GM19193 (cell line): ENCODE measurements around the gene CEACAM7.

ENCODE experiments used
- POLR2A ChIP-seq: IDR thresholded peaks from 4 replicates; pipeline ENCODE4 v1.6.1; 2011; ENCODE audit not compliant: insufficient read depth, insufficient read length; ENCODE audit errors: extremely low read depth

The CEACAM7 gene

DNA sequence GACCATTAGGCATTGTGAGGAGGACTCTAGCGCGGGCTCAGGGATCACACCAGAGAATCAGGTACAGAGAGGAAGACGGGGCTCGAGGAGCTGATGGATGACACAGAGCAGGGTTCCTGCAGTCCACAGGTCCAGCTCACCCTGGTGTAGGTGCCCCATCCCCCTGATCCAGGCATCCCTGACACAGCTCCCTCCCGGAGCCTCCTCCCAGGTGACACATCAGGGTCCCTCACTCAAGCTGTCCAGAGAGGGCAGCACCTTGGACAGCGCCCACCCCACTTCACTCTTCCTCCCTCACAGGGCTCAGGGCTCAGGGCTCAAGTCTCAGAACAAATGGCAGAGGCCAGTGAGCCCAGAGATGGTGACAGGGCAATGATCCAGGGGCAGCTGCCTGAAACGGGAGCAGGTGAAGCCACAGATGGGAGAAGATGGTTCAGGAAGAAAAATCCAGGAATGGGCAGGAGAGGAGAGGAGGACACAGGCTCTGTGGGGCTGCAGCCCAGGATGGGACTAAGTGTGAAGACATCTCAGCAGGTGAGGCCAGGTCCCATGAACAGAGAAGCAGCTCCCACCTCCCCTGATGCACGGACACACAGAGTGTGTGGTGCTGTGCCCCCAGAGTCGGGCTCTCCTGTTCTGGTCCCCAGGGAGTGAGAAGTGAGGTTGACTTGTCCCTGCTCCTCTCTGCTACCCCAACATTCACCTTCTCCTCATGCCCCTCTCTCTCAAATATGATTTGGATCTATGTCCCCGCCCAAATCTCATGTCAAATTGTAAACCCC, 17.5 kb upstream of the CEACAM7 start:
- TF ChIP-seq POLR2A, result no peak

DNA sequence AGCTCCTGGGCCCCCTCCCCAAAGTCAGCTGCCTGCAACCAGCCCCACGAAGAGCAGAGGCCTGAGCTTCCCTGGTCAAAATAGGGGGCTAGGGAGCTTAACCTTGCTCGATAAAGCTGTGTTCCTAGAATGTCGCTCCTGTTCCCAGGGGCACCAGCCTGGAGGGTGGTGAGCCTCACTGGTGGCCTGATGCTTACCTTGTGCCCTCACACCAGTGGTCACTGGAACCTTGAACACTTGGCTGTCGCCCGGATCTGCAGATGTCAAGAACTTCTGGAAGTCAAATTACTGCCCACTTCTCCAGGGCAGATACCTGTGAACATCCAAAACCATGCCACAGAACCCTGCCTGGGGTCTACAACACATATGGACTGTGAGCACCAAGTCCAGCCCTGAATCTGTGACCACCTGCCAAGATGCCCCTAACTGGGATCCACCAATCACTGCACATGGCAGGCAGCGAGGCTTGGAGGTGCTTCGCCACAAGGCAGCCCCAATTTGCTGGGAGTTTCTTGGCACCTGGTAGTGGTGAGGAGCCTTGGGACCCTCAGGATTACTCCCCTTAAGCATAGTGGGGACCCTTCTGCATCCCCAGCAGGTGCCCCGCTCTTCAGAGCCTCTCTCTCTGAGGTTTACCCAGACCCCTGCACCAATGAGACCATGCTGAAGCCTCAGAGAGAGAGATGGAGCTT, 15.7 kb upstream of the CEACAM7 start:
- TF ChIP-seq POLR2A, result no peak

- no peak for TF ChIP-seq POLR2A
These were observed 14.1 kb upstream of the CEACAM7 start for GRCh38 chr19:41702171-41702651.

GRCh38 chr19:41701401-41702075, 13.5 kb upstream of the CEACAM7 start:
- TF ChIP-seq POLR2A, result no peak

GRCh38 chr19:41700381-41701195, 12.5 kb upstream of the CEACAM7 start:
- TF ChIP-seq POLR2A, result no peak

GRCh38 chr19:41699968-41700323, 11.9 kb upstream of the CEACAM7 start:
- no peak for TF ChIP-seq POLR2A

DNA sequence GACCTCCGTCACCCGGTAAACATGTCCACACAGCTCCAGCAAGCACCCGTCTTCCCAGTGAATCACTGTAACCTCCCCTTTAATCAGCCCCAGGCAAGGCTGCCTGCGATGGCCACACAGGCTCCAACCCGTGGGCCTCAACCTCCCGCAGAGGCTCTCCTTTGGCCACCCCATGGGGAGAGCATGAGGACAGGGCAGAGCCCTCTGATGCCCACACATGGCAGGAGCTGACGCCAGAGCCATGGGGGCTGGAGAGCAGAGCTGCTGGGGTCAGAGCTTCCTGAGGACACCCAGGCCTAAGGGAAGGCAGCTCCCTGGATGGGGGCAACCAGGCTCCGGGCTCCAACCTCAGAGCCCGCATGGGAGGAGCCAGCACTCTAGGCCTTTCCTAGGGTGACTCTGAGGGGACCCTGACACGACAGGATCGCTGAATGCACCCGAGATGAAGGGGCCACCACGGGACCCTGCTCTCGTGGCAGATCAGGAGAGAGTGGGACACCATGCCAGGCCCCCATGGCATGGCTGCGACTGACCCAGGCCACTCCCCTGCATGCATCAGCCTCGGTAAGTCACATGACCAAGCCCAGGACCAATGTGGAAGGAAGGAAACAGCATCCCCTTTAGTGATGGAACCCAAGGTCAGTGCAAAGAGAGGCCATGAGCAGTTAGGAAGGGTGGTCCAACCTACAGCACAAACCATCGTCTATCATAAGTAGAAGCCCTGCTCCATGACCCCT, 11.3 kb upstream of the CEACAM7 start:
- TF ChIP-seq POLR2A, result no peak

- TF ChIP-seq POLR2A, result no peak
These were observed 10.7 kb upstream of the CEACAM7 start for GRCh38 chr19:41698746-41699230.

DNA sequence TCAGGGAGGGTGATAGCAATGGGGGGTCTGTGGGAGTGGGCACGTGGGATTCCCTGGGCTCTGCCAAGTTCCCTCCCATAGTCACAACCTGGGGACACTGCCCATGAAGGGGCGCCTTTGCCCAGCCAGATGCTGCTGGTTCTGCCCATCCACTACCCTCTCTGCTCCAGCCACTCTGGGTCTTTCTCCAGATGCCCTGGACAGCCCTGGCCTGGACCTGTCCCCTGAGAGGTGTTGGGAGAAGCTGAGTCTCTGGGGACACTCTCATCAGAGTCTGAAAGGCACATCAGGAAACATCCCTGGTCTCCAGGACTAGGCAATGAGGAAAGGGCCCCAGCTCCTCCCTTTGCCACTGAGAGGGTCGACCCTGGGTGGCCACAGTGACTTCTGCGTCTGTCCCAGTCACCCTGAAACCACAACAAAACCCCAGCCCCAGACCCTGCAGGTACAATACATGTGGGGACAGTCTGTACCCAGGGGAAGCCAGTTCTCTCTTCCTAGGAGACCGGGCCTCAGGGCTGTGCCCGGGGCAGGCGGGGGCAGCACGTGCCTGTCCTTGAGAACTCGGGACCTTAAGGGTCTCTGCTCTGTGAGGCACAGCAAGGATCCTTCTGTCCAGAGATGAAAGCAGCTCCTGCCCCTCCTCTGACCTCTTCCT, 9.3 kb upstream of the CEACAM7 start:
- no peak for TF ChIP-seq POLR2A

DNA sequence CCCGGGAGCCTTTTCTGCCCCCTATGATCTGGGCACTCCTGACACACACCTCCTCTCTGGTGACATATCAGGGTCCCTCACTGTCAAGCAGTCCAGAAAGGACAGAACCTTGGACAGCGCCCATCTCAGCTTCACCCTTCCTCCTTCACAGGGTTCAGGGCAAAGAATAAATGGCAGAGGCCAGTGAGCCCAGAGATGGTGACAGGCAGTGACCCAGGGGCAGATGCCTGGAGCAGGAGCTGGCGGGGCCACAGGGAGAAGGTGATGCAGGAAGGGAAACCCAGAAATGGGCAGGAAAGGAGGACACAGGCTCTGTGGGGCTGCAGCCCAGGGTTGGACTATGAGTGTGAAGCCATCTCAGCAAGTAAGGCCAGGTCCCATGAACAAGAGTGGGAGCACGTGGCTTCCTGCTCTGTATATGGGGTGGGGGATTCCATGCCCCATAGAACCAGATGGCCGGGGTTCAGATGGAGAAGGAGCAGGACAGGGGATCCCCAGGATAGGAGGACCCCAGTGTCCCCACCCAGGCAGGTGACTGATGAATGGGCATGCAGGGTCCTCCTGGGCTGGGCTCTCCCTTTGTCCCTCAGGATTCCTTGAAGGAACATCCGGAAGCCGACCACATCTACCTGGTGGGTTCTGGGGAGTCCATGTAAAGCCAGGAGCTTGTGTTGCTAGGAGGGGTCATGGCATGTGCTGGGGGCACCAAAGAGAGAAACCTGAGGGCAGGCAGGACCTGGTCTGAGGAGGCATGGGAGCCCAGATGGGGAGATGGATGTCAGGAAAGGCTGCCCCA, 8.5 kb upstream of the CEACAM7 start:
- no peak for TF ChIP-seq POLR2A

- TF ChIP-seq POLR2A, result no peak
These were observed 7.7 kb upstream of the CEACAM7 start for GRCh38 chr19:41695745-41696144.

DNA sequence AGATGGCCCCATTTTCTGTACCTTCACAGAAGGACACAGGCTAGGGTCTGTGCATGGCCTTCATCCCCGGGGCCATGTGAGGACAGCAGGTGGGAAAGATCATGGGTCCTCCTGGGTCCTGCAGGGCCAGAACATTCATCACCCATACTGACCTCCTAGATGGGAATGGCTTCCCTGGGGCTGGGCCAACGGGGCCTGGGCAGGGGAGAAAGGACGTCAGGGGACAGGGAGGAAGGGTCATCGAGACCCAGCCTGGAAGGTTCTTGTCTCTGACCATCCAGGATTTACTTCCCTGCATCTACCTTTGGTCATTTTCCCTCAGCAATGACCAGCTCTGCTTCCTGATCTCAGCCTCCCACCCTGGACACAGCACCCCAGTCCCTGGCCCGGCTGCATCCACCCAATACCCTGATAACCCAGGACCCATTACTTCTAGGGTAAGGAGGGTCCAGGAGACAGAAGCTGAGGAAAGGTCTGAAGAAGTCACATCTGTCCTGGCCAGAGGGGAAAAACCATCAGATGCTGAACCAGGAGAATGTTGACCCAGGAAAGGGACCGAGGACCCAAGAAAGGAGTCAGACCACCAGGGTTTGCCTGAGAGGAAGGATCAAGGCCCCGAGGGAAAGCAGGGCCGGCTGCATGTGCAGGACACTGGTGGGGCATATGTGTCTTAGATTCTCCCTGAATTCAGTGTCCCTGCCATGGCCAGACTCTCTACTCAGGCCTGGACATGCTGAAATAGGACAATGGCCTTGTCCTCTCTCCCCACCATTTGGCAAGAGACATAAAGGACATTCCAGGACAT, 7.0 kb upstream of the CEACAM7 start:
- no peak for TF ChIP-seq POLR2A

DNA sequence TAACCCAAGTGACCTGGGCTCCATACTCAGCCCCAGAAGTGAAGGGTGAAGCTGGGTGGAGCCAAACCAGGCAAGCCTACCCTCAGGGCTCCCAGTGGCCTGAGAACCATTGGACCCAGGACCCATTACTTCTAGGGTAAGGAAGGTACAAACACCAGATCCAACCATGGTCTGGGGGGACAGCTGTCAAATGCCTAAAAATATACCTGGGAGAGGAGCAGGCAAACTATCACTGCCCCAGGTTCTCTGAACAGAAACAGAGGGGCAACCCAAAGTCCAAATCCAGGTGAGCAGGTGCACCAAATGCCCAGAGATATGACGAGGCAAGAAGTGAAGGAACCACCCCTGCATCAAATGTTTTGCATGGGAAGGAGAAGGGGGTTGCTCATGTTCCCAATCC, 6.1 kb upstream of the CEACAM7 start:
- TF ChIP-seq POLR2A, result no peak
